Endothelial cell of umbilical vein (primary cell): Measurements from ENCODE around the gene GNG3. TPM values are rescaled to one million over a fixed set of nuclear protein-coding genes. Genes with fewer than 3 reads are reported as not detected.
"Not testable (repeated sequence)": the region's sequence is repeated elsewhere in the genome, so short reads cannot be mapped to it uniquely, and the experiment has no call there.

ENCODE experiments used
- BruUV-seq: library from RNA; stranded (reverse); fragments of 400-500 nt; replicated peaks from 2 replicates; lab custom pipeline; 2021; lab: Mats Ljungman, UMichigan
- CTCF ChIA-PET: fragments of 300-600, 350-600 bp; sonication (Branson Sonifier 250); formaldehyde crosslinking; loops from one replicate; lab custom pipeline; 2021; ENCODE audit warnings: antibody characterized with exemption, inconsistent platforms; lab: Charles Lee
- POLR2A ChIA-PET: fragments of 300-600, 350-600 bp; sonication (Branson Sonifier 250); formaldehyde crosslinking; loops from one replicate; lab custom pipeline; 2021; ENCODE audit warnings: antibody characterized with exemption, inconsistent platforms; lab: Charles Lee
- DNase-seq: peaks from one replicate; pipeline ENCODE4 v3.0.0-alpha.2; 2011; ENCODE audit warnings: low read depth, low spot score
- FAIRE-seq: peaks from 2 replicates; lab custom pipeline; 2011; peaks lifted over from hg19 to GRCh38; lab: Jason Lieb, UNC
- H2AFZ ChIP-seq: 2 replicates; pipeline ENCODE4 v1.6.0; 2012; ENCODE audit warnings: low read depth, low read length, control low read depth, inconsistent platforms
- H3K27ac ChIP-seq: 2 replicates; pipeline ENCODE4 v1.5.1; 2011; ENCODE audit warnings: low read depth, mild to moderate bottlenecking, control low read depth, low read length, moderate library complexity; ENCODE audit not compliant: insufficient read depth
- H3K27me3 ChIP-seq, 2 experiments: 2 replicates each; pipeline versions ENCODE4 v1.6.0 to v1.6.1; 2011; ENCODE audit warnings: low read length in 2 of 2, mixed read lengths in 1 of 2; ENCODE audit not compliant: control insufficient read depth in 2 of 2, insufficient read depth in 2 of 2
- H3K36me3 ChIP-seq, 2 experiments: 2 replicates in 1 of 2; 3 replicates in 1 of 2; pipeline ENCODE4 v1.5.1; 2011; ENCODE audit warnings: low read length in 2 of 2, mild to moderate bottlenecking in 1 of 2, moderate library complexity in 1 of 2; ENCODE audit not compliant: control insufficient read depth in 2 of 2, insufficient read depth in 2 of 2; ENCODE audit errors: extremely low read depth in 1 of 2
- H3K4me1 ChIP-seq: 3 replicates; pipeline ENCODE4 v1.5.1; 2011; ENCODE audit warnings: mild to moderate bottlenecking, low read length; ENCODE audit not compliant: control insufficient read depth, insufficient read depth; ENCODE audit errors: extremely low read depth
- H3K4me2 ChIP-seq: 2 replicates; pipeline ENCODE4 v1.6.1; 2011; ENCODE audit warnings: low read length, control low read depth, mixed read lengths; ENCODE audit not compliant: insufficient read depth
- H3K4me3 ChIP-seq, 3 experiments: fragments of 200-600 bp in 1 of 3; sonication (generic), shearing (Covaris generic) in 1 of 3; replicated peaks in 1 of 3; 2 replicates each; pipeline ENCODE4 v1.5.1; 2011 to 2016; ENCODE audit warnings: control low read depth in 3 of 3, low read length in 3 of 3, mild to moderate bottlenecking in 2 of 3, inconsistent platforms in 1 of 3, low read depth in 1 of 3, moderate library complexity in 1 of 3; ENCODE audit not compliant: insufficient read depth in 1 of 3
- H3K79me2 ChIP-seq: 2 replicates; pipeline ENCODE4 v1.6.0; 2012; ENCODE audit warnings: low read length, inconsistent platforms; ENCODE audit not compliant: control insufficient read depth, insufficient read depth
- H3K9ac ChIP-seq: replicated peaks from 2 replicates; pipeline ENCODE3; 2011; ENCODE audit warnings: low read length, control low read depth; ENCODE audit not compliant: insufficient read depth; ENCODE audit errors: extremely low read depth
- H3K9me1 ChIP-seq: replicated peaks from 3 replicates; pipeline ENCODE4 v1.6.0; 2011; ENCODE audit warnings: mild to moderate bottlenecking, low read length; ENCODE audit not compliant: control insufficient read depth, insufficient read depth; ENCODE audit errors: extremely low read depth
- H3K9me3 ChIP-seq: replicated peaks from 2 replicates; pipeline ENCODE4 v1.5.1; 2012; ENCODE audit warnings: low read length, inconsistent platforms; ENCODE audit not compliant: control insufficient read depth, insufficient read depth
- H4K20me1 ChIP-seq: replicated peaks from 2 replicates; pipeline ENCODE3; 2011; ENCODE audit warnings: mild to moderate bottlenecking, low read length; ENCODE audit not compliant: control insufficient read depth, insufficient read depth; ENCODE audit errors: extremely low read depth
- EZH2 ChIP-seq: IDR thresholded peaks from 2 replicates; pipeline ENCODE4 v1.6.1; 2012; ENCODE audit warnings: borderline replicate concordance, low read depth, mild to moderate bottlenecking, moderate library complexity, low read length, inconsistent platforms; ENCODE audit not compliant: severe bottlenecking
- FOS ChIP-seq: IDR thresholded peaks from 2 replicates; pipeline ENCODE4 v1.6.1; 2011; ENCODE audit warnings: mild to moderate bottlenecking, low read length, moderate library complexity, borderline replicate concordance; ENCODE audit not compliant: insufficient read depth
- GATA2 ChIP-seq: IDR thresholded peaks from 2 replicates; pipeline ENCODE4 v1.7.0; 2011; ENCODE audit warnings: low read depth, mild to moderate bottlenecking, moderate library complexity, mixed read lengths, low read length; ENCODE audit not compliant: insufficient read length, insufficient read depth
- POLR2A ChIP-seq: IDR thresholded peaks from 2 replicates; pipeline ENCODE4 v1.6.1; 2012; ENCODE audit warnings: low read depth, mild to moderate bottlenecking, control low read depth, low read length
- POLR2AphosphoS5 ChIP-seq: IDR thresholded peaks from 2 replicates; pipeline ENCODE4 v1.6.1; 2012; ENCODE audit warnings: low read depth, mild to moderate bottlenecking, control low read depth, low read length, moderate library complexity; ENCODE audit not compliant: insufficient read depth
- dilution Hi-C: fragments of 300-500 bp; cut with MboI; formaldehyde crosslinking; loops from one replicate; pipeline ENCODE4 v1.15.0; 2019; ENCODE audit warnings: low sequenced_read_pairs; ENCODE audit not compliant: extremely low pct_ligation_motif_present
- intact Hi-C: fragments of 100-400 bp; cut with micrococcal nuclease; formaldehyde crosslinking; loops from one replicate; pipeline ENCODE4 v1.10.0; 2022
- polyA plus RNA-seq, 4 experiments: library from polyadenylated mRNA; depleted of rRNA in 3 of 4; stranded (reverse) in 3 of 4; unstranded in 1 of 4; fragments of >200 nt; gene quantifications; 2 replicates each; pipeline versions ENCODE4 v1.2.1 to v1.2.3, GENCODE V29; 2011 to 2012; ENCODE audit warnings: missing spikeins in 1 of 4
- total RNA-seq: library from RNA; stranded (reverse); gene quantifications from 2 replicates; pipeline ENCODE4 v1.2.3, GENCODE V29; 2021

The GNG3 gene
- total and polyA plus RNA-seq, 2 donors (not counting 3 experiments of a cell fraction or from before 2014, with no cell fraction given): not detected

DNA sequence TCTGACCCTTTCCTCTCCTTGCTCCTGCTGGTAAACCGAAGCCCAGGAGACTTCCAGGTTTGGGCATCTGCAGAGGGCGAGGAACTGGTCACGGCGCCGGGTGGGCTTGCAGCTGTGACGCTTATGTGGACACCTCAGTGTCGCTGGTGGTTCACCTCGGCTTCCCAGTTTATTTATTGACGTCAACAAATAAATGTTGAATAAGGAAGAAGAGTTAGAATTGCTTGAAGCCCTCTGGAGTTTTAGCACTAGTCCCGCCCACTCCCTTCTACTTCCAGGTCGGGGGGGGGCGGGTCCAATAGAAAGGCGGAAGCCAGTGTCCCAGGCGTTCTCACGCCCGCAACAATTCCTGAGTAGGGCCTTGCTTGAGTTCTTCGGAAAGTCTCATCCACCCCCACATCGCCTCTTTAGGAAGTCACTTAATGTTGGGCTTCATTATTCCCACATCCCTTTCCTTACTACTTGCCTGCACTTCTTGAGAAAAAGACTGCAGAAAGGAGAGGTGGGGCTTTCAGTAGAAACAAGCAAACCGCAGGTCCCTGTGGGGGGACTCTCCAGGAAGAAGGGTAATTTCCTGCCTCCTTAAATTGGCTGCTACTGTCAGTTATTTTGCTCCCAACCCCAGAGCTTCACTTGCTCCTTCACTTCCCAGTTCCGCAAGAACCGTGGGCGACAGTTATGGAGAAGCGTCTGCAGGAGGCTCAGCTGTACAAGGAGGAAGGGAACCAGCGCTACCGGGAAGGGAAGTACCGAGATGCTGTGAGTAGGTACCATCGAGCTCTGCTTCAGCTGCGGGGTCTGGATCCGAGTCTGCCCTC, 20.9 kb downstream of the GNG3 start, which contains the start of gene TTC9C:
Gene TTC9C, plus strand, starts transcription at position 316 of the 818 bp plus-strand sequence. Its CDS starts 363 bp downstream, at position 679.
- H3K4me2 ChIP-seq: peak within 1 kb of the TSS; percentile 93
- peak; percentile 88 for DNase-seq
- H4K20me1 ChIP-seq: no peaks in the 10 kb centered on the region
- H3K36me3 ChIP-seq: peaks cover 0 to 14% of the 10 kb centered on the region in 2 experiments
- CTCF ChIA-PET: interaction anchor here (1.0 to 4.5 kb wide), 6 partner anchors 13 to 153 kb away, joined by 3 to 39 read pairs (median 7); partner anchors contain the start of genes SLC3A2, TAF6L, TMEM179B and ZBTB3
- H3K79me2 ChIP-seq: peaks cover 71% of the 10 kb centered on the region
- H3K27me3 ChIP-seq: no peaks in the 10 kb centered on the region
- dilution Hi-C loops (no loop called here), intact Hi-C loops (loop anchor here (1.0 to 5.0 kb wide), 5 partner anchors 25 to 154 kb away; partner anchors contain the start of genes POLR2G and SLC3A2)
- peak within 1 kb of the TSS; percentile 67 for H3K27ac ChIP-seq
- no peaks in the 10 kb centered on the region for H3K9me1 ChIP-seq
- no peaks in the 10 kb centered on the region for H3K9me3 ChIP-seq
- H2AFZ ChIP-seq: peak within 1 kb of the TSS; percentile 86
- peaks cover 15% of the 10 kb centered on the region for H3K4me1 ChIP-seq
- BruUV-seq: TSS peak; percentile 71
- TF ChIP-seq EZH2: no peak
- no peak for TF ChIP-seq FOS
- TF ChIP-seq POLR2A: peak; percentile 70
- TF ChIP-seq POLR2AphosphoS5: peak; percentile 45
- no peak for TF ChIP-seq GATA2
- peak within 1 kb of the TSS; percentile 71 to 99 (median 94) for H3K4me3 ChIP-seq
- peak; percentile 55 for FAIRE-seq
- peak within 1 kb of the TSS; percentile 82 for H3K9ac ChIP-seq
- POLR2A ChIA-PET: interaction anchor here (1.0 to 3.2 kb wide), 6 partner anchors 33 to 153 kb away, joined by 3 to 25 read pairs (median 6); partner anchors contain the start of genes C11orf98, CSKMT, POLR2G and SLC3A2

DNA sequence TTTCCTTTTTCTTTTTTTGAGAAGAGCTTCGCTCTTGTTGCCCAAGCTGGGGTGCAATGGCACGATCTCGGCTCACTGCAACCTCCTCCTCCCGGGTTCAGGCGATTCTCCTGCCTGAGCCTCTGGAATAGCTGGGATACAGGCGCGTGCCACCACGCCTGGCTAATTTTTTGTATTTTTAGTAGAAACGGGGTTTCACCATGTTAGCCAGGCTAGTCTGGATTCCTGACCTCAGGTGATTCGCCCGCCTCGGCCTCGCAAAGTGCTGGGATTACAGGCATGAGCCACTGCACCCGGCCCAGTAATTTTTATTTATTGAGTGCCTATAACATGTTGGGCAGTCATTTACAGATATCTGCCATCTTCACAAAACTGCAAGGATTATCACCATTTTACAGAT, 22.6 kb downstream of the GNG3 start:
- H3K9me1 ChIP-seq, DNase-seq, FAIRE-seq, H3K4me1 ChIP-seq, H3K9ac ChIP-seq, H3K36me3 ChIP-seq, H3K9me3 ChIP-seq, H3K27me3 ChIP-seq, H2AFZ ChIP-seq, BruUV-seq, dilution Hi-C loops, H3K27ac ChIP-seq, H4K20me1 ChIP-seq, intact Hi-C loops: not testable (repeated sequence)
- Histone ChIP-seq H3K4me2 (peak overlapping the region; percentile 85), H3K79me2 (peaks cover 54% of the 10 kb centered on the region), H3K4me3 (peak overlapping the region in 1 of 3 experiments; percentile 94)
- ChIA-PET POLR2A (interaction anchor here (0.6 to 1.5 kb wide), 3 partner anchors 29 to 125 kb away, joined by 4 to 8 read pairs (median 7); no protein-coding TSS in a partner anchor), CTCF (interaction anchor here (1.3 to 4.5 kb wide), 3 partner anchors 23 to 56 kb away, joined by 3 to 39 read pairs (median 8); partner anchors contain the start of genes TMEM179B and ZBTB3)
